Measurements from ENCODE around the gene AFF4.

GRCh38 chr5:132998556-132998955 lies 35.1 kb upstream of the AFF4 start:
- TF ChIP-seq CTCF (IDR thresholded peaks at IDR 0.05) (no peak), JUND (IDR thresholded peaks at IDR 0.05) (no peak), REST (IDR thresholded peaks at IDR 0.05; ENCODE audit: low read depth, low read length) (no peak), RAD21 (IDR thresholded peaks at IDR 0.05; ENCODE audit: low read length) (no peak), EP300 (IDR thresholded peaks at IDR 0.05; ENCODE audit: borderline replicate concordance in 1 of 2, low read depth in 1 of 2, low read length in 1 of 2) (no peak), RXRA (IDR thresholded peaks at IDR 0.05; ENCODE audit: borderline replicate concordance, low read depth) (no peak), GATA2 (CRISPR knock-in tag; IDR thresholded peaks at IDR 0.05) (no peak), CHD2 (IDR thresholded peaks at IDR 0.05; ENCODE audit: low read length, partially characterized antibody) (no peak), SMC3 (IDR thresholded peaks at IDR 0.05; ENCODE audit: low read depth, low read length) (no peak)
